GM19455 (cell line): ENCODE results near the gene TMEM88.

Experiments
- ATAC-seq: cut with Tn5 transposase; IDR thresholded peaks from one replicate; pipeline ENCODE4 v1.9.1; 2021; ENCODE audit not compliant: unreplicated experiment

TMEM88 gene

GRCh38 chr17:7843536-7844291 is 11.2 kb upstream of the TMEM88 start:
- no peak for ATAC-seq

- ATAC-seq, result peak; percentile 54
Observed at GRCh38 chr17:7844292-7845154, 10.3 kb upstream of the TMEM88 start.

DNA sequence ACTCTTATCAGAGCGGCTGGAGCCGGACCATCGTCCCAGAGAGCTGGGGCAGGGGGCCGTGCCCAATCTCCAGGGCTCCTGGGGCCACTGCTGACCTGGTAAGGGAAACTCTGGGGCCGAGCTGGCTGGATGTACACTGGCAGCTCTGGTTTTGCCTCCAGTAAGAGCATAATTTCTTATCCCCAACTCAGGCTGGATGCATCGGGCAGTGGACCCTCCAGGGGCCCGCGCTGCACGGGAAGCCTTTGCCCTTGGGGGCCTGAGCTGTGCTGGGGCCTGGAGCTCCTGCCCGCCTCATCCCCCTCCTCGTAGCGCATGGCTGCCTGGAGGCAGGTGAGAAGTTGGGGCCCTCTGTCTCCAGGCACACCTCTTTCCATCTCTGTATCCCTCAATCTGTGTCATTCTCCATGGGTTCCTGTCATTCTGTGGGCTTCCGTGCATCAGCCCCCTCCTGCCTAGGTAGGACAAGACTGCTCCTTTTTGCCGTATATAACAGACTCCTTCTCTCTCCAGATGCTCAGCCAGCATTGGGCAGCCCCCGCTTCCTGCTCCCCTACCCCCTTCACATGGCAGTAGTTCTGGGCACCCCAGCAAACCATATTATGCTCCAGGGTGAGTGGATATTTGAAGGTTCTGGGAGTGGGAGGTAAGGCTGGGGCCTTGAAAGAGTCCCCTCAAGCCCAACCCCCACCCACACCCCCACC is 9.4 kb upstream of the TMEM88 start:
- ATAC-seq, result no peak

DNA sequence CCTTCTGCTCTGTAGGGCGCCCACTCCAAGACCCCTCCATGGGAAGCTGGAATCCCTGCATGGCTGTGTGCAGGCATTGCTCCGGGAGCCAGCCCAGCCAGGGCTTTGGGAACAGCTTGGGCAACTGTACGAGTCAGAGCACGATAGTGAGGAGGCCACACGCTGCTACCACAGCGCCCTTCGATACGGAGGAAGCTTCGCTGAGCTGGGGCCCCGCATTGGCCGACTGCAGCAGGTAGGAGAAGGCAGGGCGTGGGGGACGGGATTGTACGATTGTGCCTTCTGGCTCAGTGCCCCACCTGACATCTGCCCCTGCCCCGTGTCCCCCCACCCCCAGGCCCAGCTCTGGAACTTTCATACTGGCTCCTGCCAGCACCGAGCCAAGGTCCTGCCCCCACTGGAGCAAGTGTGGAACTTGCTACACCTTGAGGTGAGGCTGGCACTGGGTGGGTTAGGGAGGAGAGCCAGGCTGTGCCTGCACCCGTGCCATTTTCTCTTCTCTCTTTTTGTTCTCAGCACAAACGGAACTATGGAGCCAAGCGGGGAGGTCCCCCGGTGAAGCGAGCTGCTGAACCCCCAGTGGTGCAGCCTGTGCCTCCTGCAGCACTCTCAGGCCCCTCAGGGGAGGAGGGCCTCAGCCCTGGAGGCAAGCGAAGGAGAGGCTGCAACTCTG is 8.7 kb upstream of the TMEM88 start:
- no peak for ATAC-seq

DNA sequence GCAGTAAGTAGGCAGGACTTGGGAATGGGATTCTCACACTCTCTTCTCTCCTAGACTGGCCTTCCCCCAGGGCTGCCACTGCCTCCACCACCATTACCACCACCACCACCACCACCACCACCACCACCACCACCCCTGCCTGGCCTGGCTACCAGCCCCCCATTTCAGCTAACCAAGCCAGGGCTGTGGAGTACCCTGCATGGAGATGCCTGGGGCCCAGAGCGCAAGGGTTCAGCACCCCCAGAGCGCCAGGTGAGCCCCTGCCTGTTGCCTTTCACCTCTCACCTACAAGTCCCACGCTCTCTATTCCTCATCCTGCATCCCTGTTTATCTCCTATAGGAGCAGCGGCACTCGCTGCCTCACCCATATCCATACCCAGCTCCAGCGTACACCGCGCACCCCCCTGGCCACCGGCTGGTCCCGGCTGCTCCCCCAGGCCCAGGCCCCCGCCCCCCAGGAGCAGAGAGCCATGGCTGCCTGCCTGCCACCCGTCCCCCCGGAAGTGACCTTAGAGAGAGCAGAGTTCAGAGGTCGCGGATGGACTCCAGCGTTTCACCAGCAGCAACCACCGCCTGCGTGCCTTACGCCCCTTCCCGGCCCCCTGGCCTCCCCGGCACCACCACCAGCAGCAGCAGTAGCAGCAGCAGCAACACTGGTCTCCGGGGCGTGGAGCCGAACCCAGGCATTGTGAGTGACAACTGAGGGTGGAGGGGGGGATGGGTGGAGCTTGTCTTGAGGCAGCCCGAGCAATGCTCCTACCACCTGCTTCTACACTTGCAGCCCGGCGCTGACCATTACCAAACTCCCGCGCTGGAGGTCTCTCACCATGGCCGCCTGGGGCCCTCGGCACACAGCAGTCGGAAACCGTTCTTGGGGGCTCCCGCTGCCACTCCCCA is 7.9 kb upstream of the TMEM88 start:
- ATAC-seq, result no peak

DNA sequence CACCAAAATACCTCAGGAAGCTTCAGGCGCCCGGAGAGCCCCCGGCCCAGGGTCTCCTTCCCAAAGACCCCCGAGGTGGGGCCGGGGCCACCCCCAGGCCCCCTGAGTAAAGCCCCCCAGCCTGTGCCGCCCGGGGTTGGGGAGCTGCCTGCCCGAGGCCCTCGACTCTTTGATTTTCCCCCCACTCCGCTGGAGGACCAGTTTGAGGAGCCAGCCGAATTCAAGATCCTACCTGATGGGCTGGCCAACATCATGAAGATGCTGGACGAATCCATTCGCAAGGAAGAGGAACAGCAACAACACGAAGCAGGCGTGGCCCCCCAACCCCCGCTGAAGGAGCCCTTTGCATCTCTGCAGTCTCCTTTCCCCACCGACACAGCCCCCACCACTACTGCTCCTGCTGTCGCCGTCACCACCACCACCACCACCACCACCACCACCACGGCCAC is 6.7 kb upstream of the TMEM88 start:
- no peak for ATAC-seq

DNA sequence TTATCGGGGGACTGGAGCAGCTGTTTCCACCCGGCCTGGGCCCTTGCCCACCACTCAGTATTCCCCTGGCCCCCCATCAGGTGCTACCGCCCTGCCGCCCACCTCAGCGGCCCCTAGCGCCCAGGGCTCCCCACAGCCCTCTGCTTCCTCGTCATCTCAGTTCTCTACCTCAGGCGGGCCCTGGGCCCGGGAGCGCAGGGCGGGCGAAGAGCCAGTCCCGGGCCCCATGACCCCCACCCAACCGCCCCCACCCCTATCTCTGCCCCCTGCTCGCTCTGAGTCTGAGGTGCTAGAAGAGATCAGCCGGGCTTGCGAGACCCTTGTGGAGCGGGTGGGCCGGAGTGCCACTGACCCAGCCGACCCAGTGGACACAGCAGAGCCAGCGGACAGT is 6.1 kb upstream of the TMEM88 start:
- ATAC-seq, result no peak

- ATAC-seq, result no peak
Observed at GRCh38 chr17:7849130-7849750, 5.6 kb upstream of the TMEM88 start.

GRCh38 chr17:7849751-7850504 is 4.9 kb upstream of the TMEM88 start:
- ATAC-seq, result no peak

DNA sequence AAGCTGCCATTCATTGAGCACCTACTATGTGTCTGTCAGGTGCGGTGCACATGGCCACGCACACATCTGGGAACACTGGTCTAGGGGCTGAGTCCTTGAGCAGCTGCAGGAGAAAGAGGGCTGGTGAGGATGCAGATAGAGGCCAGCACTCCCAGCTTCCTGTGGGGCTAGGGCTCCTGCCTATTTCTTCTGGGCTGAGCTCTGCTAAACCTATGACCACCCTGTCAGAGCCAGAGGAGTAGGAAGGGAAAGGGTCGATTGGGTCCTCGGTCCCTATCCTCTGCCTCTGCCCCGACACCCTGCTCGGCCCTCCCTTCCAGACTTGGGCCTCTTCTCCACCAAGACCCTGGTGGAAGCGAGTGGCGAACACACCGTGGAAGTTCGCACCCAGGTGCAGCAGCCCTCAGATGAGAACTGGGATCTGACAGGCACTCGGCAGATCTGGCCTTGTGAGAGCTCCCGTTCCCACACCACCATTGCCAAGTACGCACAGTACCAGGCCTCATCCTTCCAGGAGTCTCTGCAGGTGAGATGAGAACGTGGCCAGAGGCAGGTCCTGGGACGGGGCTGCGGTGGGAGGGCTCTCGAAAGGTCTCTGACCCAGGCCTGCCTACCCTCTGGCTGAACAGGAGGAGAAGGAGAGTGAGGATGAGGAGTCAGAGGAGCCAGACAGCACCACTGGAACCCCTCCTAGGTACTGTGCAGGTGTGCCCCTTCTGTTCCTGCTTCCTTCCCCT is 4.0 kb upstream of the TMEM88 start:
- ATAC-seq, result no peak

DNA sequence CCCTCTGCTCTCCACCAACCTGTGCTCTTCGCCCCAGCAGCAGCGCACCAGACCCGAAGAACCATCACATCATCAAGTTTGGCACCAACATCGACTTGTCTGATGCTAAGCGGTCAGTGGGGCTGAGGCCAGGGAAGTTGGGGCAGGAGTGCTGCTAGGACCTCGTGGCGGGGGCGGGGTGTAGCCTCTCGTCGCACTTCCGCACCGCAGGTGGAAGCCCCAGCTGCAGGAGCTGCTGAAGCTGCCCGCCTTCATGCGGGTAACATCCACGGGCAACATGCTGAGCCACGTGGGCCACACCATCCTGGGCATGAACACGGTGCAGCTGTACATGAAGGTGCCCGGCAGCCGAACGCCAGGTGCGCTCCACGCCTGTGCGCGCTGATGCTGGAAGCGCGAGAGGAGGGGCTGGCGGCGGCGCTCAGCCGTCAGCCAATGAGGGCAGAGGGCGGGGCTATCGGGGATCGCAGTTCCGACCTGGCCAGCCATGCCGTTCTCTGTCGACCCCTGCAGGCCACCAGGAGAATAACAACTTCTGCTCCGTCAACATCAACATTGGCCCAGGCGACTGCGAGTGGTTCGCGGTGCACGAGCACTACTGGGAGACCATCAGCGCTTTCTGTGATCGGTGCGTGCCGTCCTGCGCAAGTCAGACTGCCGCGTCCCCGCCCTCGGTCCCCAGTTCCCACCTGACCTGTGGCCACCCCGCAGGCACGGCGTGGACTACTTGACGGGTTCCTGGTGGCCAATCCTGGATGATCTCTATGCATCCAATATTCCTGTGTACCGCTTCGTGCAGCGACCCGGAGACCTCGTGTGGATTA is 3.2 kb upstream of the TMEM88 start:
- peak; percentile 60 for ATAC-seq

- ATAC-seq, result no peak
Observed at GRCh38 chr17:7852262-7852670, 2.6 kb upstream of the TMEM88 start.

- ATAC-seq, result no peak
Observed at GRCh38 chr17:7852919-7853690, 1.8 kb upstream of the TMEM88 start.

- no peak for ATAC-seq
Observed at GRCh38 chr17:7853691-7854038, 1.2 kb upstream of the TMEM88 start.

DNA sequence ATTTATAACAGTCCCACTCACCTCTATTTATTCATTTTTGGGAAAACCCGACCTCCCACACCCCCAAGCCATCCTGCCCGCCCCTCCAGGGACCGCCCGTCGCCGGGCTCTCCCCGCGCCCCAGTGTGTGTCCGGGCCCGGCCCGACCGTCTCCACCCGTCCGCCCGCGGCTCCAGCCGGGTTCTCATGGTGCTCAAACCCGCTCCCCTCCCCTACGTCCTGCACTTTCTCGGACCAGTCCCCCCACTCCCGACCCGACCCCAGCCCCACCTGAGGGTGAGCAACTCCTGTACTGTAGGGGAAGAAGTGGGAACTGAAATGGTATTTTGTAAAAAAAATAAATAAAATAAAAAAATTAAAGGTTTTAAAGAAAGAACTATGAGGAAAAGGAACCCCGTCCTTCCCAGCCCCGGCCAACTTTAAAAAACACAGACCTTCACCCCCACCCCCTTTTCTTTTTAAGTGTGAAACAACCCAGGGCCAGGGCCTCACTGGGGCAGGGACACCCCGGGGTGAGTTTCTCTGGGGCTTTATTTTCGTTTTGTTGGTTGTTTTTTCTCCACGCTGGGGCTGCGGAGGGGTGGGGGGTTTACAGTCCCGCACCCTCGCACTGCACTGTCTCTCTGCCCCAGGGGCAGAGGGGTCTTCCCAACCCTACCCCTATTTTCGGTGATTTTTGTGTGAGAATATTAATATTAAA is 638 bp upstream of the TMEM88 start:
- ATAC-seq, result no peak

DNA sequence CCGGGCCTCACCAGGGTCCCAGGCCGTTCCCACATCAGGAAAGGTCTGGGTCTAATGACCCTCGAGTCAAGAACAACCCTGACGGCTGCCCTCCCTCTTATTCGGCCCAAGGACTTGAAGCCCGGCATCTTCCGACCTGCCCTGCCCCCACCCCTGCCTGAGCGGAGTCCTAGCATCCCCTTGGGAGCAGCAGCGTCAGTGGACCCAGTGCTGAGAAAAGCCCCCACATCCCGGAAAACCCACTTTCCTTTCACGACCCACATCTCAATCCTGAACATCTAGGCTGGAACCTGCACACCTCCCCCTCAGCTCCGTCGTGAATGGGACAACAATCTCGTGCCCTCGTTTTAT is 769 bp downstream of the TMEM88 start:
- ATAC-seq, result no peak
